ENCODE measurements around the gene AQP2.

Gene AQP2

GRCh38 chr12:49952391-49953055, 2.0 kb downstream of the AQP2 start (continued):
- TF ChIP-seq BACH2 (CRISPR knock-in tag; IDR thresholded peaks at IDR 0.05; ENCODE audit: borderline replicate concordance) (no peak), ARNTL (CRISPR knock-in tag; IDR thresholded peaks at IDR 0.05; ENCODE audit: borderline replicate concordance, low read depth) (no peak), TOX (CRISPR knock-in tag; IDR thresholded peaks at IDR 0.05; ENCODE audit: borderline replicate concordance) (no peak)

- no peak for ATAC-seq
- TF ChIP-seq ISL1 (CRISPR knock-in tag; IDR thresholded peaks at IDR 0.05) (no peak), BACH2 (CRISPR knock-in tag; IDR thresholded peaks at IDR 0.05; ENCODE audit: borderline replicate concordance) (no peak), ZC3H10 (CRISPR knock-in tag; IDR thresholded peaks at IDR 0.05) (no peak), POU6F1 (CRISPR knock-in tag; IDR thresholded peaks at IDR 0.05; ENCODE audit: borderline replicate concordance, low read depth) (no peak)
These were observed 2.6 kb downstream of the AQP2 start for GRCh38 chr12:49953151-49953550.

- no peak for ATAC-seq
- no peak for TF ChIP-seq BACH2 (CRISPR knock-in tag; IDR thresholded peaks at IDR 0.05; ENCODE audit: borderline replicate concordance)
- no peak for TF ChIP-seq ARNTL (CRISPR knock-in tag; IDR thresholded peaks at IDR 0.05; ENCODE audit: borderline replicate concordance, low read depth)
- no peak for TF ChIP-seq GLIS3 (CRISPR knock-in tag; IDR thresholded peaks at IDR 0.05)
- no peak for TF ChIP-seq ESRRG (CRISPR knock-in tag; IDR thresholded peaks at IDR 0.05)
- no peak for TF ChIP-seq ZNF565 (CRISPR knock-in tag; conservative IDR thresholded peaks at IDR 0.05; ENCODE audit: low read depth)
- TF ChIP-seq PPARA (CRISPR knock-in tag; IDR thresholded peaks at IDR 0.05; ENCODE audit: borderline replicate concordance), result no peak
- TF ChIP-seq TOX (CRISPR knock-in tag; IDR thresholded peaks at IDR 0.05; ENCODE audit: borderline replicate concordance), result no peak
- no peak for TF ChIP-seq CSRNP3 (CRISPR knock-in tag; IDR thresholded peaks at IDR 0.05)
- TF ChIP-seq TCF4 (CRISPR knock-in tag; IDR thresholded peaks at IDR 0.05; ENCODE audit: borderline replicate concordance), result no peak
- no peak for TF ChIP-seq SNAI2 (CRISPR knock-in tag; IDR thresholded peaks at IDR 0.05)
- no peak for TF ChIP-seq ISL1 (CRISPR knock-in tag; IDR thresholded peaks at IDR 0.05)
These were observed 3.7 kb downstream of the AQP2 start for GRCh38 chr12:49953961-49954846.

- no peak for ATAC-seq
- TF ChIP-seq ESRRG (CRISPR knock-in tag; IDR thresholded peaks at IDR 0.05), result no peak
- TF ChIP-seq ZNF70 (CRISPR knock-in tag; IDR thresholded peaks at IDR 0.05), result no peak
- TF ChIP-seq ZC3H10 (CRISPR knock-in tag; IDR thresholded peaks at IDR 0.05), result no peak
- no peak for TF ChIP-seq ZNF565 (CRISPR knock-in tag; conservative IDR thresholded peaks at IDR 0.05; ENCODE audit: low read depth)
- no peak for TF ChIP-seq RARB (CRISPR knock-in tag; IDR thresholded peaks at IDR 0.05)
- no peak for TF ChIP-seq CREB5 (CRISPR knock-in tag; IDR thresholded peaks at IDR 0.05; ENCODE audit: low read depth)
These were observed 4.6 kb downstream of the AQP2 start for GRCh38 chr12:49954863-49955830.

GRCh38 chr12:49955899-49956662, 5.5 kb downstream of the AQP2 start:
- TF ChIP-seq PATZ1 (CRISPR knock-in tag; IDR thresholded peaks at IDR 0.05; ENCODE audit: borderline replicate concordance), result no peak
- ATAC-seq, result no peak
